Measurements from ENCODE around the gene MMEL1.
A peak's percentile ranks its signal among the peaks of the same experiment; 100 is the strongest.

The MMEL1 gene

DNA sequence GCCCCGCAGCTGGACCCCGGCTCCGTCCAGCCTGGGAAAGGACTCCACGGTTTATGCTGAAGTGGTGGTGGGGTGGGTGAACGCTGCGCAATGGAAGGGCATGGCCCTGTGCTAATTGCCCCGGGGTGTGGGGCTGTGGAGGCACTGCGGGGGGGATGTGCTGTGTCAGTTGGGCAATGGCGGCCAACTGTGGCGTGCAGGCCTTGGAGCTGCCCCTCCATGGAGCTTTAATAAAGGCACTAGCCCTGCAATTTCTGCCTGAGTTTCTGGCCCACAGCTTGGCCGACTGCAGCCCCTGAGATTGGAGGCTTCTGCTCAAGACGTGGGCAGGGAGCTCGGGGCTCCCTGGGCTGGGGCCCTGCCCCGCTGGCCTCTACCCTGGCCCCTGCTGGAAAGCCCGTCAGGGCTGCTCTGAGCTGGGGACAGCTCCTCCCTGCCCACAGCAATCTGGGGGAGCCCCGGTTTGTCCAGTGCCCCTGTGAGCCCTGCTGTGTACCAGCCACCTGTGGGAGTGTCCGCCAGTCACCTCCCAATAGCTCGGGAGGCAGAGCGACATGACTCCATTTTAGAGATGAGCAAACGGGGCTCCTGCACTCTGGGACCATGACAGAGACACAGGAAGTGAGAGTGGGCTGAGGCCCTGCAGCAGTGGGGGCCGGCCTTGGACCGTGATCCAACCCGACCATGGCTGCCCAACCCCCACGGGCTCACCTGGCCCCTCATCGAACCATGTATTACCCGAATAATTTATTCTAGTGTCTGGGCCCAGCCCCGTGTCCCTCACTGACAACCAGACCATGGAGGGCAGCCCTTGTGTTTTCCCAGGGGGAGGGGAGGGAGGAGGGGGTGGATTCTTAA is 85.4 kb downstream of the MMEL1 start:
- in situ Hi-C loops (cut with HindIII; ENCODE audit: low sequenced_read_pairs): no loop called here
- H3K4me3 ChIP-seq (ENCODE audit: low read depth, low read length): peak overlapping the region; percentile 27
- no peak for TF ChIP-seq CTCF (IDR thresholded peaks at IDR 0.05; ENCODE audit: low read depth, low read length, missing control alignments)
- DNase-seq (ENCODE audit: low read depth): no peak

DNA sequence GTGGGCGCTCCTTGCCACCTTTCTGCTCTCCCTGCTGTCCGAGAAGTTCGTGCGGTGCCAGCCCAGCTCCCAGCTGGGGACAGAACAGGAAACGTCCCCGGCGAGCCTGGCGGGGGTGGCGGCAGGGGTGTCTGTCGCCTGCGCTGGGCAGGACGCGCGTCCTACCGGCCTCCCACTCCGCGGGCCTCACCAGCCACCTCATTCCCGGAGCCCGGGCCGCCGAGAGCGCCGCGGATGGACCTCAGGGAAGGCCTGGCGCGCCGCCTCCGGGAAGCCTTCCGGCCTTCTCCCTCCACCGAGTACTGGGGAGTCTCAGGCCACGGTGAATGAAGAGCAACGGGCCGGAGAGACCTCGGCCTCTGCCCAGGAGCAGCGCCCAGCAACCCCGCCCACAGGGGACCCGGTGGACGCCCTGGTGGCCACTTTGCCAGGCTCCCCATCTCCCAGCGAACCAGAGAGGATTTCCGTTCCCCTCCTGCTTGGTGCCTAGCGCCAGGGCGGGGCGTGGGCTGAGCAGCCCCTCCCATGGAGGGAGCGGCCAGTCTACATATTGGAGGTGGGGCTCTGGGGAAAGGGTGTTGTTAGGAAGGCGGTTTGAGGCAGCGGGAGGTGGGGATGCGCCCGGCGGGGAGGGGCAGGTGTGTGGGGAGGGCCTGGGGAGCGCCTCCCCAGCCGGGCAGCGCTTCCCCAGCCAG is 86.2 kb downstream of the MMEL1 start:
- in situ Hi-C loops (cut with HindIII; ENCODE audit: low sequenced_read_pairs): no loop called here
- H3K4me3 ChIP-seq (ENCODE audit: low read depth, low read length): peak overlapping the region; percentile 27
- DNase-seq (ENCODE audit: low read depth): no peak
- no peak for TF ChIP-seq CTCF (IDR thresholded peaks at IDR 0.05; ENCODE audit: low read depth, low read length, missing control alignments)

- in situ Hi-C loops (cut with HindIII; ENCODE audit: low sequenced_read_pairs): no loop called here
- no peak for TF ChIP-seq CTCF (IDR thresholded peaks at IDR 0.05; ENCODE audit: low read depth, low read length, missing control alignments)
- H3K4me3 ChIP-seq (ENCODE audit: low read depth, low read length): peak overlapping the region; percentile 27
- DNase-seq (ENCODE audit: low read depth): no peak
These were observed 86.9 kb downstream of the MMEL1 start for GRCh38 chr1:2545754-2546514.

GRCh38 chr1:2544875-2545640 is 87.8 kb downstream of the MMEL1 start:
- H3K4me3 ChIP-seq (ENCODE audit: low read depth, low read length): no peak overlapping the region
- TF ChIP-seq CTCF (IDR thresholded peaks at IDR 0.05; ENCODE audit: low read depth, low read length, missing control alignments): no peak
- in situ Hi-C loops (cut with HindIII; ENCODE audit: low sequenced_read_pairs): no loop called here
- no peak for DNase-seq (ENCODE audit: low read depth)

- no peak for TF ChIP-seq CTCF (IDR thresholded peaks at IDR 0.05; ENCODE audit: low read depth, low read length, missing control alignments)
- in situ Hi-C loops (cut with HindIII; ENCODE audit: low sequenced_read_pairs): no loop called here
- no peak overlapping the region for H3K4me3 ChIP-seq (ENCODE audit: low read depth, low read length)
- no peak for DNase-seq (ENCODE audit: low read depth)
These were observed 88.5 kb downstream of the MMEL1 start for GRCh38 chr1:2544093-2544874.
